ENCODE results near the gene ATXN7L3. TPM values are rescaled to one million over a fixed set of nuclear protein-coding genes. Genes with fewer than 3 reads are reported as not detected.
A peak's percentile ranks its signal among the peaks of the same experiment; 100 is the strongest.

ATXN7L3 gene
- total RNA-seq, 6 experiments from 2014 or later, result 20.3 to 26.8 (median 22.1) TPM

DNA sequence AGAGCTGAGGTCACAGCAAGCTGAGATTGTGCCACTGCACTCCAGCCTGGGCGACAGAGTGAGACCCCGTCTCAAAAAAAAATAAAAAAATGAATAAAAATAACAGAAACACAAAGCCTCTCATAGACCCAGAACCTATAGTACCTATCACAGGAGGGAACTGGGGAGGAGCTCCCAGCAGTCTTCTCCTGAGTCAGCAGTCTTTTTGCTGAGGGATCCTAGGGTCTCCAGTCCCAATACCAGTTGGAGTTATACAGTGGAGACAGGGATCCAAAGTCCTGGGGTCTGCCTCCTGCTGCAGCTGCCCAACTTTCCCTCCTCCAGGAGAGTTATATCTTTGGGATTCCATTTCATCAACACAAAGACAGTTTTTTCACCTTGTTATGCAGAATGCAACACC lies 16.7 kb downstream of the ATXN7L3 start:
- Histone ChIP-seq H3K9me3 (no peaks in the 10 kb centered on the region), H3K4me1 (peaks cover 2 to 23% (median 10%) of the 10 kb centered on the region in 4 donors), H3K27me3 (no peaks in the 10 kb centered on the region), H3K27ac (no peak overlapping the region), H3K36me3 (peaks cover 0 to 7% (median 3%) of the 10 kb centered on the region in 4 donors), H3K4me3 (no peak overlapping the region)
- intact Hi-C loops (cut with DNase I), result no loop called here
- TF ChIP-seq POLR2A (IDR thresholded peaks at IDR 0.05), result no peak
- TF ChIP-seq, protein P1, sequence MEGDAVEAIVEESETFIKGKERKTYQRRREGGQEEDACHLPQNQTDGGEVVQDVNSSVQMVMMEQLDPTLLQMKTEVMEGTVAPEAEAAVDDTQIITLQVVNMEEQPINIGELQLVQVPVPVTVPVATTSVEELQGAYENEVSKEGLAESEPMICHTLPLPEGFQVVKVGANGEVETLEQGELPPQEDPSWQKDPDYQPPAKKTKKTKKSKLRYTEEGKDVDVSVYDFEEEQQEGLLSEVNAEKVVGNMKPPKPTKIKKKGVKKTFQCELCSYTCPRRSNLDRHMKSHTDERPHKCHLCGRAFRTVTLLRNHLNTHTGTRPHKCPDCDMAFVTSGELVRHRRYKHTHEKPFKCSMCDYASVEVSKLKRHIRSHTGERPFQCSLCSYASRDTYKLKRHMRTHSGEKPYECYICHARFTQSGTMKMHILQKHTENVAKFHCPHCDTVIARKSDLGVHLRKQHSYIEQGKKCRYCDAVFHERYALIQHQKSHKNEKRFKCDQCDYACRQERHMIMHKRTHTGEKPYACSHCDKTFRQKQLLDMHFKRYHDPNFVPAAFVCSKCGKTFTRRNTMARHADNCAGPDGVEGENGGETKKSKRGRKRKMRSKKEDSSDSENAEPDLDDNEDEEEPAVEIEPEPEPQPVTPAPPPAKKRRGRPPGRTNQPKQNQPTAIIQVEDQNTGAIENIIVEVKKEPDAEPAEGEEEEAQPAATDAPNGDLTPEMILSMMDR (IDR thresholded peaks at IDR 0.05), result no peak
- no peak for DNase-seq
- no peak for ATAC-seq
- 94% methylated on average over 2 of the region's 2 CpGs for WGBS (ENCODE audit: insufficient coverage, low coverage, low lambda C conversion rate, missing lambda C conversion rate)

DNA sequence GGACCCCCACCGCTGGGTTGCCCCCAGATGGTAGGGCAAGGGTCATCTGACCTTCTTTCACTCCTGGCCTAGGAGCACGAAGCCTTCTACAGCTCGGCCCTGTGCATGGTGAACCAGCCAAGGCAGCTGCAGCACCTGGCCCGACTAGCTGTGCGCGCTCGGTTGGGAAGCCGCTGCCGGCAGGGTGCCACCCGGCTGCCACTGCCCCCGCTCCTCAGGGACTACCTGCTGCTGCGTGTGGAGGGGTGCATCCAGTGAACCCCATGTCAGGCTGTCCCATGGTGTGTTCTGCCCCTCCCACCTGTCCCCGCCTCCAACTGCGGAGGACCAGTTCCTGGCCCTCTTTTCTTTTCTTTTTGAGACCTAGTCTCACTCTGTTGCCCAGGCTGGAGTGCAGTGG lies 21.6 kb downstream of the ATXN7L3 start:
- H3K27ac ChIP-seq, result no peak overlapping the region
- WGBS (ENCODE audit: insufficient coverage, low coverage, low lambda C conversion rate, missing lambda C conversion rate), result no CpG with 5 or more reads among the region's 14 CpGs
- intact Hi-C loops (cut with DNase I), result no loop called here
- DNase-seq (no peak), ATAC-seq (peak in 1 of 4 donors; percentile 19)
- H3K4me1 ChIP-seq, result no peaks in the 10 kb centered on the region
- H3K4me3 ChIP-seq, result no peak overlapping the region
- H3K9me3 ChIP-seq, result no peaks in the 10 kb centered on the region
- H3K36me3 ChIP-seq, result peaks cover 0 to 7% (median 3%) of the 10 kb centered on the region in 4 donors
- H3K27me3 ChIP-seq, result no peaks in the 10 kb centered on the region
- TF ChIP-seq, protein P1 (IDR thresholded peaks at IDR 0.05), result no peak
- TF ChIP-seq POLR2A (IDR thresholded peaks at IDR 0.05), result no peak

- Histone ChIP-seq H3K4me1 (no peaks in the 10 kb centered on the region), H3K27ac (no peak overlapping the region), H3K27me3 (no peaks in the 10 kb centered on the region), H3K36me3 (peaks cover 0 to 7% (median 3%) of the 10 kb centered on the region in 4 donors), H3K9me3 (no peaks in the 10 kb centered on the region), H3K4me3 (no peak overlapping the region)
- TF ChIP-seq, protein P1 (IDR thresholded peaks at IDR 0.05), result no peak
- no peak for TF ChIP-seq POLR2A (IDR thresholded peaks at IDR 0.05)
- 100% methylated on average over 1 of the region's 4 CpGs for WGBS (ENCODE audit: insufficient coverage, low coverage, low lambda C conversion rate, missing lambda C conversion rate)
- intact Hi-C loops (cut with DNase I), result no loop called here
- no peak for DNase-seq
- peak in 2 of 4 donors; percentile 19 to 40 for ATAC-seq
These were observed 22.0 kb downstream of the ATXN7L3 start for GRCh38 chr17:44177640-44178039.

DNA sequence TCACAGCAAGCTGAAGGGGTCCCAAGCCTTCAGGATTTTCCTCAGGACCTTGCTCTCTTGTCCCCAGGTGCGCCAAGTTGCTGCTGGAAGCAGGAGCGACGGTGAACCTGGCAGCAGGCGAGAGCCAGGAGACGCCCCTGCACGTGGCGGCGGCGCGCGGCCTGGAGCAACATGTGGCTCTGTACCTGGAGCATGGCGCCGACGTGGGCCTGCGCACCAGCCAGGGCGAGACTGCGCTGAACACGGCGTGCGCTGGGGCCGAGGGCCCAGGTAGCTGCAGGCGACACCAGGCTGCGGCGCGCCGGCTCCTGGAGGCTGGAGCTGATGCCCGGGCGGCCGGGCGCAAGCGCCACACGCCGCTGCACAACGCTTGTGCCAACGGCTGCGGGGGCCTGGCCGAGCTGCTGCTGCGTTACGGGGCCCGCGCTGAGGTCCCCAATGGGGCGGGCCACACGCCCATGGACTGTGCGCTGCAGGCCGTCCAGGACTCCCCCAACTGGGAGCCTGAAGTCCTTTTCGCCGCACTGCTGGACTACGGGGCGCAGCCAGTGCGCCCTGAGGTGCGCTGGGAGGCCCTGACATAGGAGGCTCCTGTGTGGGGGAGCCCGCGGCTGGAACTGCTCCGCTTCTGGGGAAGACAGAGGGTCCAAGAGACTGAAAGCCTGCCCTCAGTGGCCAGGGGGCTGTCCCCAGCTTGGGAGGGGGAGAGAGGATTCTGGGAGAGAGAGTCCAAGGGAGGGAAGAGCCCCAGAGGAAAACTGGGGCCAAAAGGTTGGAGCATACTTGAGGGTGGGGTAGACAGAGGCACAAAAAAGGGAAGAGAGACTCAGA lies 22.8 kb downstream of the ATXN7L3 start:
- no peak for DNase-seq
- Histone ChIP-seq H3K27ac (no peak overlapping the region), H3K4me1 (no peaks in the 10 kb centered on the region), H3K27me3 (no peaks in the 10 kb centered on the region), H3K36me3 (peaks cover 0 to 4% (median under 1%) of the 10 kb centered on the region in 4 donors), H3K9me3 (no peaks in the 10 kb centered on the region), H3K4me3 (no peak overlapping the region)
- TF ChIP-seq POLR2A (IDR thresholded peaks at IDR 0.05), result no peak
- TF ChIP-seq, protein P1 (IDR thresholded peaks at IDR 0.05), result no peak
- peak in 1 of 4 donors; percentile 44 for ATAC-seq
- intact Hi-C loops (cut with DNase I), result no loop called here
- WGBS (ENCODE audit: insufficient coverage, low coverage, low lambda C conversion rate, missing lambda C conversion rate), result no CpG with 5 or more reads among the region's 54 CpGs

Data from right lobe of liver (tissue), 6 donors.